Smooth muscle cell (in vitro differentiated cells): Measurements from ENCODE around the gene KLF13. TPM values are rescaled to one million over a fixed set of nuclear protein-coding genes. Genes with fewer than 3 reads are reported as not detected.

ENCODE experiments used
- DNase-seq: peaks from one replicate; lab custom pipeline; 2025; ENCODE audit not compliant: unreplicated experiment; lab: John Stamatoyannopoulos, UW
- H2AFZ ChIP-seq: fragments of 200-600 bp; sonication (generic); 2 replicates; pipeline ENCODE4 v1.6.0; 2016; ENCODE audit warnings: antibody characterized with exemption, low read depth, mild to moderate bottlenecking
- H3F3A ChIP-seq: fragments of 200-600 bp; sonication (generic); 2 replicates; pipeline ENCODE4 v1.6.0; 2017; ENCODE audit warnings: antibody characterized with exemption, low read depth
- H3K27ac ChIP-seq: fragments of 200-600 bp; sonication (generic); 2 replicates; pipeline ENCODE4 v1.5.1; 2016; ENCODE audit warnings: low read depth, mild to moderate bottlenecking
- H3K27me3 ChIP-seq: fragments of 200-600 bp; sonication (generic); 2 replicates; pipeline ENCODE4 v1.6.1; 2016; ENCODE audit warnings: low read depth, mild to moderate bottlenecking
- H3K36me3 ChIP-seq: fragments of 200-600 bp; sonication (generic); 2 replicates; pipeline ENCODE4 v1.5.1; 2016; ENCODE audit warnings: low read depth
- H3K4me1 ChIP-seq: fragments of 200-600 bp; sonication (generic); 2 replicates; pipeline ENCODE4 v1.5.1; 2016; ENCODE audit warnings: low read depth
- H3K4me2 ChIP-seq: fragments of 200-600 bp; sonication (generic); 2 replicates; pipeline ENCODE4 v1.6.0; 2016; ENCODE audit warnings: mild to moderate bottlenecking
- H3K4me3 ChIP-seq: fragments of 200-600 bp; sonication (generic); 2 replicates; pipeline ENCODE4 v1.5.1; 2016; ENCODE audit warnings: mild to moderate bottlenecking
- H3K79me2 ChIP-seq: fragments of 200-600 bp; sonication (generic); 2 replicates; pipeline ENCODE4 v1.6.0; 2016; ENCODE audit warnings: low read depth, mild to moderate bottlenecking
- H3K9ac ChIP-seq: fragments of 200-600 bp; sonication (generic); 2 replicates; pipeline ENCODE4 v1.6.0; 2016; ENCODE audit warnings: low read depth
- H3K9me3 ChIP-seq: fragments of 200-600 bp; sonication (generic); replicated peaks from 2 replicates; pipeline ENCODE4 v1.5.1; 2016; ENCODE audit warnings: low read depth
- H4K20me1 ChIP-seq: fragments of 200-600 bp; sonication (generic); 2 replicates; pipeline ENCODE4 v1.6.0; 2016; ENCODE audit warnings: low read depth
- WGBS: methylation state at CpG from one replicate; pipeline ENCODE4 v1.1.7; 2016; ENCODE audit warnings: low lambda C conversion rate; 5-methylcytosine and 5-hydroxymethylcytosine counted together
- polyA plus RNA-seq: library from polyadenylated mRNA; unstranded; fragments of >200 nt; fragmentation: Nextera tagmentation; extraction: Ambion mirVana; gene quantifications from 2 replicates; pipeline ENCODE4 v1.2.1, GENCODE V29; 2016
- total RNA-seq: library from RNA; depleted of rRNA; stranded (reverse); fragments of >200 nt; gene quantifications from 2 replicates; pipeline ENCODE4 v1.2.3, GENCODE V29; 2014
- TF ChIP-seq, protein P1 (sequence below): fragments of 200-600 bp; sonication (generic); IDR thresholded peaks from 2 replicates; pipeline ENCODE4 v1.5.1; 2017; ENCODE audit warnings: borderline replicate concordance, mild to moderate bottlenecking, antibody characterized with exemption; ENCODE audit not compliant: insufficient read depth, poor library complexity, severe bottlenecking

The KLF13 gene
- total and polyA plus RNA-seq, 2 experiments from 2014 or later, result 42.1 to 74.2 TPM

DNA sequence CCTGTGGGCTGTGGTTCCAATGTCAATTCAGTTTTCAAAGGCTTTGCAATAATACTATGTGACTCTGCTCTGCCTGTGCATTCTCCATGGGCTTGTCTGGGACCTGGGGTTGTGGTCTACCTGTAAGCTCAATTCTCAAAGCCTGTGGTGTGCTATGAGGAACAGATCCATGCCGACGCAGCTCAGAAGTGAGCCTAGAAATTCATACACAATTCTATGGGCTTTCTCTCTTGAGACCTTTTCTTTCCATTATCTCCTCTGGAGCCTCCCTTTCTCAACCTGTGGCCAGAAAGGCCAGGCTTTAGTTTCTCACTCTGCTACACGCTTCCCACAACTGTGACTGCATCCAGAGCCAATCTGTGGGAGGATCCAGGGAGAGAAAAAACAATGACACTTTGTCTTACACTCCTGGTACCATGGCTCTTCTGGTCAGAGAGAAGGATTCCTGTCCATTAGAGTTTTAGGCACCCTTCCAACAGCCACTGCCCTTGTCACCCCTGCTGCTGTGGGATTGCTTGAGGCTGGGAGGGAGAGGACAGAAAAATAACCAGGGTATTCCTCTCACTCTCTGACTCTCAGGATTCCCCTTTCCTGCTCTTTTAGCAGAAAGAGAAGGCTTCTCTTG, 34.1 kb upstream of the KLF13 start:
- Histone ChIP-seq H3K36me3 (no peaks in the 10 kb centered on the region), H3K4me1 (peaks cover 17% of the 10 kb centered on the region), H3K9ac (no peak overlapping the region), H3K27ac (no peak overlapping the region), H3K4me3 (no peak overlapping the region), H3K27me3 (peaks cover 12% of the 10 kb centered on the region), H4K20me1 (no peaks in the 10 kb centered on the region), H3K4me2 (no peak overlapping the region), H3K9me3 (peaks cover 1% of the 10 kb centered on the region), H3F3A (no peaks in the 10 kb centered on the region), H3K79me2 (no peaks in the 10 kb centered on the region), H2AFZ (no peak overlapping the region)
- no peak for DNase-seq
- TF ChIP-seq, protein P1, sequence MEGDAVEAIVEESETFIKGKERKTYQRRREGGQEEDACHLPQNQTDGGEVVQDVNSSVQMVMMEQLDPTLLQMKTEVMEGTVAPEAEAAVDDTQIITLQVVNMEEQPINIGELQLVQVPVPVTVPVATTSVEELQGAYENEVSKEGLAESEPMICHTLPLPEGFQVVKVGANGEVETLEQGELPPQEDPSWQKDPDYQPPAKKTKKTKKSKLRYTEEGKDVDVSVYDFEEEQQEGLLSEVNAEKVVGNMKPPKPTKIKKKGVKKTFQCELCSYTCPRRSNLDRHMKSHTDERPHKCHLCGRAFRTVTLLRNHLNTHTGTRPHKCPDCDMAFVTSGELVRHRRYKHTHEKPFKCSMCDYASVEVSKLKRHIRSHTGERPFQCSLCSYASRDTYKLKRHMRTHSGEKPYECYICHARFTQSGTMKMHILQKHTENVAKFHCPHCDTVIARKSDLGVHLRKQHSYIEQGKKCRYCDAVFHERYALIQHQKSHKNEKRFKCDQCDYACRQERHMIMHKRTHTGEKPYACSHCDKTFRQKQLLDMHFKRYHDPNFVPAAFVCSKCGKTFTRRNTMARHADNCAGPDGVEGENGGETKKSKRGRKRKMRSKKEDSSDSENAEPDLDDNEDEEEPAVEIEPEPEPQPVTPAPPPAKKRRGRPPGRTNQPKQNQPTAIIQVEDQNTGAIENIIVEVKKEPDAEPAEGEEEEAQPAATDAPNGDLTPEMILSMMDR, result no peak
- 60% methylated on average over 3 of the region's 3 CpGs for WGBS

DNA sequence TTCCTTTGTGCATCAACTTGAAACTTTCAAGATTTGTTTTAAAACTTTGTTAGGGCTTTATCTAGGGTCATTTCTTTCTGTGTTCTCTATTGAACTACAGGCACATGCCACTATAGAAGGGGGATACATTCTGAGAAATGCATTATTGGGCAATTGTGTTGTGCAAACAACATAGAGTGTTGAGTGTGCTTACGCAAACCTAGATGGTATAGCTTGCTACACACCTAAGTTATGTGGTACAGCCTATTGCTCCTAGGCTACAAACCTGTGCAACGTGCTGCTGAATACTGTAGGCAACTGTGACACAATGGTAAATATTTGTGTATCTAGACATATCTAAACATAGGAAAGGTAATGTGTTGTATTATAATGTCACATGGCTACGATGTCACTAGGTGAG, 33.0 kb upstream of the KLF13 start:
- 94% methylated on average over 3 of the region's 3 CpGs for WGBS
- no peaks in the 10 kb centered on the region for H3F3A ChIP-seq
- no peak overlapping the region for H2AFZ ChIP-seq
- TF ChIP-seq, protein P1, result no peak
- no peaks in the 10 kb centered on the region for H3K9me3 ChIP-seq
- no peaks in the 10 kb centered on the region for H3K36me3 ChIP-seq
- no peak overlapping the region for H3K9ac ChIP-seq
- no peak for DNase-seq
- H3K4me1 ChIP-seq, result peaks cover 18% of the 10 kb centered on the region
- H3K27ac ChIP-seq, result no peak overlapping the region
- H3K79me2 ChIP-seq, result no peaks in the 10 kb centered on the region
- H3K27me3 ChIP-seq, result peaks cover 12% of the 10 kb centered on the region
- no peak overlapping the region for H3K4me2 ChIP-seq
- no peak overlapping the region for H3K4me3 ChIP-seq
- no peaks in the 10 kb centered on the region for H4K20me1 ChIP-seq

DNA sequence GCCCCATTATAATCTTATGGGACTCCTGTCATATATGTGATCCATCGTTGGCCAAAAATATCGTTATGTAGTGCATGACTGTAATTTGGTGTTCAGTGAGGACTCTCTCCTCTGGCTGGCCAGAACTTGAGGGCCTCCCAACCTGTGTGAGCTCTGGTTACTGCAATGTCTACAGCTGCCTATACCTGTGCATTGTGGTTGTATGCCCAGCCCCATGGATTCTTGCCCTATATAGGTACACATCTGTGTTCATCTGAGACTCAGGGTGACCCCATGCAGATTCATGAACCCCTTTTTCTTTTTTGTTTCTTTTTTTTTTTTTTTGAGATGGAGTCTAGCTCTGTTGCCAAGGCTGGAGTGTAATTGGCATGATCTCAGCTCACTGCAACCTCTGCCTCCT, 32.6 kb upstream of the KLF13 start:
- TF ChIP-seq, protein P1, result no peak
- DNase-seq, result no peak

DNA sequence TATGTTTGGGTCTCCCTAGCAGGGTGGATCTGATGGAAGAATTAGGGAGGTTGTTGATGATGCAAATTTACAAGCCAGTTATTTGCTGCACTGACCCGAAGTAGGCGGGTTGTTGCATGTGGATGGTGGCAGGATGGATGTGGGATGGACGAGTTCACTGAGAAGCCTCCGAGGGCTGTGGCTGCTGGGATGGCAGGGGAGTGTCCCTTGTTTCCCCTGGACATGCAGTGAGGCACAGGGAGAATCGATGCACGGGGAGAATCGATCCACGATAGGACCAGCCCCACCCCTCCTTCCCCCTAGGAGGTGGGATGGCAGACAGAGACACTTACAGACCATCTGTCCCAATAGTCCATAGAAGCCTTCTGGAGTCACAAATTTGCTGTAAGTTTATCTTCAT, 31.0 kb upstream of the KLF13 start:
- H3K9me3 ChIP-seq, result no peaks in the 10 kb centered on the region
- no peaks in the 10 kb centered on the region for H3K36me3 ChIP-seq
- no peak overlapping the region for H2AFZ ChIP-seq
- H3F3A ChIP-seq, result no peaks in the 10 kb centered on the region
- peaks cover 18% of the 10 kb centered on the region for H3K4me1 ChIP-seq
- H4K20me1 ChIP-seq, result no peaks in the 10 kb centered on the region
- H3K4me2 ChIP-seq, result no peak overlapping the region
- TF ChIP-seq, protein P1, result no peak
- H3K79me2 ChIP-seq, result no peaks in the 10 kb centered on the region
- no peak overlapping the region for H3K9ac ChIP-seq
- WGBS, result 85% methylated on average over 8 of the region's 8 CpGs
- no peak for DNase-seq
- no peak overlapping the region for H3K4me3 ChIP-seq
- H3K27me3 ChIP-seq, result peaks cover 9% of the 10 kb centered on the region
- H3K27ac ChIP-seq, result no peak overlapping the region

More for the DNA sequence above, 32.6 kb upstream of the KLF13 start:
- no peaks in the 10 kb centered on the region for H3K36me3 ChIP-seq
- no peaks in the 10 kb centered on the region for H3K9me3 ChIP-seq
- H3K4me3 ChIP-seq, result no peak overlapping the region
- no peaks in the 10 kb centered on the region for H3K79me2 ChIP-seq
- H3F3A ChIP-seq, result no peaks in the 10 kb centered on the region
- 89% methylated on average over 2 of the region's 2 CpGs for WGBS
- no peak overlapping the region for H3K9ac ChIP-seq
- no peaks in the 10 kb centered on the region for H4K20me1 ChIP-seq
- no peak overlapping the region for H3K4me2 ChIP-seq
- peaks cover 12% of the 10 kb centered on the region for H3K27me3 ChIP-seq
- no peak overlapping the region for H2AFZ ChIP-seq
- H3K4me1 ChIP-seq, result peaks cover 18% of the 10 kb centered on the region
- H3K27ac ChIP-seq, result no peak overlapping the region
